Adrenal gland (tissue), 12 donors: ENCODE measurements around the gene TNS1. TPM values are rescaled to one million over a fixed set of nuclear protein-coding genes. Genes with fewer than 3 reads are reported as not detected.
"Not testable (repeated sequence)": the region's sequence is repeated elsewhere in the genome, so short reads cannot be mapped to it uniquely, and the experiment has no call there.

Source experiments
- DNase-seq, 7 donors: peaks; one replicate each; pipeline ENCODE4 v3.0.0-alpha.2; 2019 to 2020
- H3K27ac ChIP-seq, 5 donors: fragments of 200-600 bp; sonication (generic) in 4 of 5; 1 replicate in 3 of 5; 2 replicates in 2 of 5; pipeline versions ENCODE4 v1.5.1 to v1.8.0; 2016 to 2020; ENCODE audit warnings: mild to moderate bottlenecking in 1 of 5
- H3K27me3 ChIP-seq: fragments of 200-600 bp; 2 replicates; pipeline ENCODE4 v1.8.0; 2021
- H3K36me3 ChIP-seq, 2 donors: fragments of 200-600 bp; replicated peaks in 1 of 2; 1 replicate in 1 of 2; 2 replicates in 1 of 2; pipeline versions ENCODE4 v1.5.1 to v1.8.0; 2018 to 2022
- H3K4me1 ChIP-seq, 2 donors: fragments of 200-600 bp; replicated peaks in 1 of 2; 1 replicate in 1 of 2; 2 replicates in 1 of 2; pipeline versions ENCODE4 v1.5.1 to v1.8.0; 2018 to 2021
- H3K4me3 ChIP-seq, 4 donors: fragments of 200-600 bp; sonication (generic) in 3 of 4; one replicate each; pipeline ENCODE4 v1.5.1; 2016 to 2018
- H3K9me3 ChIP-seq, 3 donors: fragments of 200-600 bp; sonication (generic) in 1 of 3; replicated peaks in 1 of 3; 1 replicate in 2 of 3; 2 replicates in 1 of 3; pipeline versions ENCODE4 v1.5.1 to v1.8.0; 2016 to 2021
- POLR2A ChIP-seq, 2 donors: fragments of 450-650 bp; IDR thresholded peaks; one replicate each; pipeline ENCODE4 v1.6.1; 2017; ENCODE audit warnings: antibody characterized with exemption in 2 of 2, mild to moderate bottlenecking in 2 of 2, moderate library complexity in 1 of 2
- WGBS, 4 donors: extraction: QIAGEN DNeasy Blood & Tissue Kit in 2 of 4; methylation state at CpG; one replicate each; pipeline versions ENCODE4 v1.1.5 to v1.1.7; 2013 to 2017; 5-methylcytosine and 5-hydroxymethylcytosine counted together
- intact Hi-C, 2 donors: fragments of 100-400 bp; cut with DNase I; formaldehyde crosslinking; loops; one replicate each; pipeline versions ENCODE4 v1.14.1 to v1.15.0; 2022 to 2023
- polyA plus RNA-seq, 3 donors: library from polyadenylated mRNA; stranded (reverse); fragments of 200-250 nt in 2 of 3; fragments of 350-450 nt in 1 of 3; fragmentation: Illumina TruSeq in 1 of 3; extraction: RNeasy Lipid Tissue Mini Kit (QIAGEN cat#74804) in 1 of 3; gene quantifications; one replicate each; pipeline ENCODE4 v1.2.3, GENCODE V29; 2013 to 2014
- total RNA-seq, 9 donors: library from RNA; depleted of rRNA in 4 of 9; stranded (reverse); fragments of >200 nt in 4 of 9; fragments of 120-200 nt in 1 of 9; fragmentation: NEBNext Ultra II Directional in 1 of 9; extraction: Animal tissue kit (Norgen Biotek cat#: 25700) in 1 of 9; gene quantifications; one replicate each; pipeline versions ENCODE4 v1.1.0 to v1.2.4, GENCODE V29; 2013 to 2023
- TF ChIP-seq, protein P1 (sequence below), 6 experiments: fragments of 450-650 bp in 4 of 6; fragments of 200-600 bp in 2 of 6; sonication (generic) in 1 of 6; IDR thresholded peaks; 1 replicate in 5 of 6; 2 replicates in 1 of 6; pipeline versions ENCODE4 v1.5.1 to v1.8.0; 2016 to 2021; ENCODE audit warnings: antibody characterized with exemption in 6 of 6, mild to moderate bottlenecking in 2 of 6, moderate library complexity in 1 of 6
- donor health status: healthy with polysubstance abuse.
- donor health status: Bipolar disorder and iron deficiency.
- donor health status: DM: yes; HTN: yes; CAD: no.
- donor health status: DM: no; HTN: no; CAD: no.
- donor health status: DM: no; HTN: no; CAD: no.
- donor health status: DM: yes; HTN: yes; CAD: no.

TNS1 gene
- total and polyA plus RNA-seq, 12 donors, result 34.1 to 341 (median 252) TPM

DNA sequence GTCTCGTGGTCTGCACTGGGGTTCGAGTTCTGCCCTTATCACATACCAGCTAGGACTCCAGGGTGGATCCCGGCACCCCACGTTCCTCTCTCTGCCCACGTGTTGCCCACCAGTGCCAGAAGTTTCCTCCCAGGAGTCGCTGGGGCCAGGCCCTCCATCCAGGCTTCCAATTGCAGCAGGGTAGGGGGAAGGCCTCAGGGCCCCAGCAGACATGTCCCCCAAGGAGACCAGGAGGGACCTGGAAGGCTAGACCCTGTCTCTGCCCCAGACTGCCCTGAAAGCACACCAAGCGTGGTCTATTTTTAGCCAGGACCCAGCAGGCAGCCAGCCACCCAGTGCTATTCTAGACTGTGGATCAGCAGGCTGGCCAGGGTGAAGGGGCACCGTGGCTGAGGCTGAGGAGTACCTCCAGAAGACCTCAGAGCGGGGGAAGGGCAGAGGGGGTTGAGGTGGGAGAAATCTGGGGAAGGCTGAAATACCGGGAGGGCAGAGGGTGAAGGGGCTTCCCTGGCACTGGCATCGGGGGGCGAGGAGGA lies 18.8 kb upstream of the TNS1 start:
- H3K4me3 ChIP-seq, result no peak overlapping the region
- H3K27me3 ChIP-seq, result no peaks in the 10 kb centered on the region
- no peak overlapping the region for H3K27ac ChIP-seq
- intact Hi-C loops, result no loop called here
- TF ChIP-seq POLR2A (IDR thresholded peaks at IDR 0.05), result no peak
- WGBS, 4 donors, result 83 to 89% (median 86%) methylated on average over 8 to 12 of the region's 12 CpGs
- H3K9me3 ChIP-seq, result no peaks in the 10 kb centered on the region
- peak in 2 of 7 donors; percentile 8 to 12 for DNase-seq
- H3K36me3 ChIP-seq, result no peaks in the 10 kb centered on the region
- H3K4me1 ChIP-seq, result peaks cover 0 to 15% of the 10 kb centered on the region in 2 donors

DNA sequence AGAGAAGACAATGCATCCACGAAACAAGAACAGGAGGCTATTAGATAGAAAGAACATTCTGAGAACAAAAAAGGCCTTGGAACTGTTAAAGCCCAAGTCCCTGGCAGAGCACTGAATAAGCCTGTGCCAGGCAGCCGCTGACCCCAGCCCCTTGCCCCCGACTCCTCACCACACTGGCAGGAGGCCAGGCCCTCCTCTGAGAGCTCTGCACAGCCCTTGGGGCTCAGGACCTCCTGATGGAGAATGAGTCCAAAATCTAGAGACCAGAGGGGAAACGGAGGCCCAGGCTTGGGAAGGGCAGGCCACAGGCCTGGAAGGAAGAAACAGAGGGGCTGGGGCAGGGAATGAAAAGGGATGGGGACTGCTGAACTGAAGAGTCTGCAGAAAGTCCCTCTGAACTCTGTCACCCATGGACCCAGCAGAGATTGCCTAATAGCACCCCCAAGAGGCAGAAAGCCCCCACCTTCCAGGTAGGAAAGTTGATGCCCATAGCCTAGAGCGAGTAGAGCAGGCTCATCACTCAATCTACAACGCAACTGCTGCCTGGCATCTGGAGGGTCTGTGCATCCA lies 18.3 kb upstream of the TNS1 start:
- Histone ChIP-seq H3K4me1 (peaks cover 0 to 15% of the 10 kb centered on the region in 2 donors), H3K36me3 (no peaks in the 10 kb centered on the region), H3K27ac (no peak overlapping the region), H3K4me3 (no peak overlapping the region), H3K27me3 (no peaks in the 10 kb centered on the region), H3K9me3 (no peaks in the 10 kb centered on the region)
- DNase-seq, result peak in 1 of 7 donors; percentile 5
- TF ChIP-seq, protein P1, sequence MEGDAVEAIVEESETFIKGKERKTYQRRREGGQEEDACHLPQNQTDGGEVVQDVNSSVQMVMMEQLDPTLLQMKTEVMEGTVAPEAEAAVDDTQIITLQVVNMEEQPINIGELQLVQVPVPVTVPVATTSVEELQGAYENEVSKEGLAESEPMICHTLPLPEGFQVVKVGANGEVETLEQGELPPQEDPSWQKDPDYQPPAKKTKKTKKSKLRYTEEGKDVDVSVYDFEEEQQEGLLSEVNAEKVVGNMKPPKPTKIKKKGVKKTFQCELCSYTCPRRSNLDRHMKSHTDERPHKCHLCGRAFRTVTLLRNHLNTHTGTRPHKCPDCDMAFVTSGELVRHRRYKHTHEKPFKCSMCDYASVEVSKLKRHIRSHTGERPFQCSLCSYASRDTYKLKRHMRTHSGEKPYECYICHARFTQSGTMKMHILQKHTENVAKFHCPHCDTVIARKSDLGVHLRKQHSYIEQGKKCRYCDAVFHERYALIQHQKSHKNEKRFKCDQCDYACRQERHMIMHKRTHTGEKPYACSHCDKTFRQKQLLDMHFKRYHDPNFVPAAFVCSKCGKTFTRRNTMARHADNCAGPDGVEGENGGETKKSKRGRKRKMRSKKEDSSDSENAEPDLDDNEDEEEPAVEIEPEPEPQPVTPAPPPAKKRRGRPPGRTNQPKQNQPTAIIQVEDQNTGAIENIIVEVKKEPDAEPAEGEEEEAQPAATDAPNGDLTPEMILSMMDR (IDR thresholded peaks at IDR 0.05), result no peak
- no peak for TF ChIP-seq POLR2A (IDR thresholded peaks at IDR 0.05)
- WGBS, 4 donors, result 87 to 93% (median 92%) methylated on average over 4 to 6 of the region's 6 CpGs
- intact Hi-C loops, result no loop called here

DNA sequence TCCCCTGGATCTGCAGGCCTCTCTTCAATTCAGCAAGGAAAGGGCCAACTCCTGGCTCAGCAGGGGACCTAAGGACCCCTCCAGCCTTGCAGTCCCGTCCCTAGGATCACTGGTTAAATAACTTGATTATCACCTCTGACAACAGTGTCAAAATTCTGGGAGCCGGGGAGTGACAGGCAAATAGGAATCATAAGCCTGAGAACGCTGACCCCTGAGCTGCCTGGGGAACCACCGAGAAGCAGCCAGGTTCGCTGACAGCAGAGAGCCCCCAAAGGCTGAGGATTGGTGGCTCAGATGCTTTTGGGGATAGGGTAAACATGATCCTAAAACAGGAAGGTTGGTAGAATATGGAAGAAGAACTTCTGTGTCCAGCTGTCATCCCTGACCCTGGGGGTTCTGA lies 17.5 kb upstream of the TNS1 start:
- peaks cover 0 to 15% of the 10 kb centered on the region in 2 donors for H3K4me1 ChIP-seq
- TF ChIP-seq, protein P1 (IDR thresholded peaks at IDR 0.05), result no peak
- TF ChIP-seq POLR2A (IDR thresholded peaks at IDR 0.05), result no peak

DNA sequence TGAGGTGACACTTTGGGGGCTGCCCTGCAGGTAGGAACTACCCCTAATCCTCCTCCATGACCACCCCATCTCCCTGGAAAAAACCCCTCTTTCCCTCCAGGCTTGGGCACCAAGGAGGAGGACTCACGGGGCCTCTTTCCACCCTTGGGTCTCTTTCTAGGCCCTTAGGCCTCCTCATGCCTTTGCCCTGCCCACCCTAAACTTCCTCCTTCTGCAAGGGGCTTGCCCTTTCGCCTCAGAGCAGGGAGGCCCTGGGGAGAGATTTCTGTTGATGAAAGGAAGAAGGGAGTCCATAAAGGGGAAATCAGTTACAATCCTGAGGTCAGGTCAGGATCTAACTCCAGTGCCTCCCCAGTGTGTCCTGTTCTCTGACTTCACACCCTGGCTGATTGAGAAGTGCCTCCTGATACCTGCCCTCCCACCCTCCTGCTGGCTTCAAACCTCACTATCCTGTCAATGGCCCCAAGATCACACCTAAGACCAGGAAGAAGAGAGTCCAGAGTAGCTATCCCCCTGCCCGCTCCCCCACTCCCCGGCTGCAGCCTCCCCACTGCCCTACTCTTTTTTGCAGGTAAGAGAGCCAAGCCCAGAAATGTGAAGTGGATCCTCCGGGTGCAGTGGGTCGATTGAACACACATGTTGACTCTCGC lies 16.7 kb upstream of the TNS1 start:
- no peak overlapping the region for H3K4me3 ChIP-seq
- H3K27me3 ChIP-seq, result no peaks in the 10 kb centered on the region
- H3K9me3 ChIP-seq, result no peaks in the 10 kb centered on the region
- peaks cover 0 to 15% of the 10 kb centered on the region in 2 donors for H3K4me1 ChIP-seq
- 86 to 94% (median 88%) methylated on average over 7 of the region's 7 CpGs for WGBS, 4 donors
- H3K36me3 ChIP-seq, result no peaks in the 10 kb centered on the region
- intact Hi-C loops, result no loop called here
- no peak overlapping the region for H3K27ac ChIP-seq
- no peak for TF ChIP-seq POLR2A (IDR thresholded peaks at IDR 0.05)
- TF ChIP-seq, protein P1 (IDR thresholded peaks at IDR 0.05), result no peak
- DNase-seq, result no peak

More for the DNA sequence above, 17.5 kb upstream of the TNS1 start:
- Histone ChIP-seq H3K27me3 (no peaks in the 10 kb centered on the region), H3K4me3 (no peak overlapping the region), H3K36me3 (no peaks in the 10 kb centered on the region), H3K9me3 (no peaks in the 10 kb centered on the region), H3K27ac (no peak overlapping the region)
- 91 to 97% (median 95%) methylated on average over 5 of the region's 5 CpGs for WGBS, 4 donors
- peak in 1 of 7 donors; percentile 8 for DNase-seq
- intact Hi-C loops, result no loop called here

DNA sequence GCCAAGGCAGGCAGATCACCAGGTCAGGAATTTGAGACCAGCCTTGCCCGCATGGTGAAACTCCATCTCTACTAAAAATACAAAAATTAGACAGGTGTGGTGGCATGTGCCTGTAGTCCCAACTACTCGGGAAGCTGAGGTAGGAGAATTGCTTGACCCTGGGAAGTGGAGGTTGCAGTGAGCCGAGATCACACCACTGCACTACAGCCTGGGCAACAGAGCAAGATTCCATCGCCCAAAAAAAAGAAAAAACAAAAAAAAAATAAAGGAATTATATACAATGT lies 16.0 kb upstream of the TNS1 start:
- H3K27me3 ChIP-seq, DNase-seq, H3K4me3 ChIP-seq, H3K36me3 ChIP-seq, intact Hi-C loops, H3K9me3 ChIP-seq: not testable (repeated sequence)
- 94 to 95% (median 94%) methylated on average over 4 of the region's 4 CpGs for WGBS, 4 donors
- peaks cover 0 to 15% of the 10 kb centered on the region in 2 donors for H3K4me1 ChIP-seq
- H3K27ac ChIP-seq, result peak overlapping the region in 1 of 5 donors; percentile 66
